ENCODE results near the gene AGR3.

Gene AGR3

GRCh38 chr7:16838891-16839290, 42.9 kb downstream of the AGR3 start:
- H3K4me3 ChIP-seq (ENCODE audit: low read depth, low read length), result no peak overlapping the region
- no peak for TF ChIP-seq POLR2A (IDR thresholded peaks at IDR 0.05; ENCODE audit: extremely low read depth, insufficient read length)
- TF ChIP-seq MYC (IDR thresholded peaks at IDR 0.05; ENCODE audit: low read depth, low read length), result no peak
- TF ChIP-seq, protein P1, sequence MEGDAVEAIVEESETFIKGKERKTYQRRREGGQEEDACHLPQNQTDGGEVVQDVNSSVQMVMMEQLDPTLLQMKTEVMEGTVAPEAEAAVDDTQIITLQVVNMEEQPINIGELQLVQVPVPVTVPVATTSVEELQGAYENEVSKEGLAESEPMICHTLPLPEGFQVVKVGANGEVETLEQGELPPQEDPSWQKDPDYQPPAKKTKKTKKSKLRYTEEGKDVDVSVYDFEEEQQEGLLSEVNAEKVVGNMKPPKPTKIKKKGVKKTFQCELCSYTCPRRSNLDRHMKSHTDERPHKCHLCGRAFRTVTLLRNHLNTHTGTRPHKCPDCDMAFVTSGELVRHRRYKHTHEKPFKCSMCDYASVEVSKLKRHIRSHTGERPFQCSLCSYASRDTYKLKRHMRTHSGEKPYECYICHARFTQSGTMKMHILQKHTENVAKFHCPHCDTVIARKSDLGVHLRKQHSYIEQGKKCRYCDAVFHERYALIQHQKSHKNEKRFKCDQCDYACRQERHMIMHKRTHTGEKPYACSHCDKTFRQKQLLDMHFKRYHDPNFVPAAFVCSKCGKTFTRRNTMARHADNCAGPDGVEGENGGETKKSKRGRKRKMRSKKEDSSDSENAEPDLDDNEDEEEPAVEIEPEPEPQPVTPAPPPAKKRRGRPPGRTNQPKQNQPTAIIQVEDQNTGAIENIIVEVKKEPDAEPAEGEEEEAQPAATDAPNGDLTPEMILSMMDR (IDR thresholded peaks at IDR 0.05; ENCODE audit: low read depth, low read length), result no peak
- no peak for TF ChIP-seq MAX (IDR thresholded peaks at IDR 0.05; ENCODE audit: low read depth, low read length)
- no peak for DNase-seq (ENCODE audit: low read depth)

- no peak for DNase-seq (ENCODE audit: low read depth)
- TF ChIP-seq, protein P1 (IDR thresholded peaks at IDR 0.05; ENCODE audit: low read depth, low read length), result no peak
- no peak for TF ChIP-seq MAX (IDR thresholded peaks at IDR 0.05; ENCODE audit: low read depth, low read length)
- no peak for TF ChIP-seq MYC (IDR thresholded peaks at IDR 0.05; ENCODE audit: low read depth, low read length)
- TF ChIP-seq POLR2A (IDR thresholded peaks at IDR 0.05; ENCODE audit: extremely low read depth, insufficient read length), result no peak
- H3K4me3 ChIP-seq (ENCODE audit: low read depth, low read length), result no peak overlapping the region
Observed at GRCh38 chr7:16838386-16838785, 43.4 kb downstream of the AGR3 start.

DNA sequence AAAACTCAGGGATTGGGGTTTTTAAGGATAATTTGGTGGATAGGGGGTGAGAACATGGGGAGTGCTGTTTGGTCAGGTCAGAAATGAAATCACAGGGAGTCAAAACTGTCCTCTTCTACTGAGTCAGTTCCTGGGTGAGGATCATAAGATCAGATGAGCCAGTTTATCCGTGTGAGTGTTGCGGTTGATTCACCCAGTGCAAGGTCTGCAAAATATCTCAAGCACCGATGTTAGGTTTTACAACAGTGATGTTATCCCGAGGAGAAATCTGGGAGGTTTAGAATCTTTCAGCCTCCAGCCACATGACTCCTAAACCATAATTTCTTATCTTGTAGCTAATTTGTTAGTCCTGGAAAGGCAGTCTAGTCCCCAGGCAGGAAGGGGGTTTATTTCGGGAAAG, 45.3 kb downstream of the AGR3 start:
- TF ChIP-seq POLR2A (IDR thresholded peaks at IDR 0.05; ENCODE audit: extremely low read depth, insufficient read length), result no peak
- TF ChIP-seq, protein P1 (IDR thresholded peaks at IDR 0.05; ENCODE audit: low read depth, low read length), result no peak
- TF ChIP-seq MAX (IDR thresholded peaks at IDR 0.05; ENCODE audit: low read depth, low read length), result no peak
- TF ChIP-seq MYC (IDR thresholded peaks at IDR 0.05; ENCODE audit: low read depth, low read length), result no peak
- H3K4me3 ChIP-seq (ENCODE audit: low read depth, low read length), result no peak overlapping the region
- DNase-seq (ENCODE audit: low read depth), result no peak

DNA sequence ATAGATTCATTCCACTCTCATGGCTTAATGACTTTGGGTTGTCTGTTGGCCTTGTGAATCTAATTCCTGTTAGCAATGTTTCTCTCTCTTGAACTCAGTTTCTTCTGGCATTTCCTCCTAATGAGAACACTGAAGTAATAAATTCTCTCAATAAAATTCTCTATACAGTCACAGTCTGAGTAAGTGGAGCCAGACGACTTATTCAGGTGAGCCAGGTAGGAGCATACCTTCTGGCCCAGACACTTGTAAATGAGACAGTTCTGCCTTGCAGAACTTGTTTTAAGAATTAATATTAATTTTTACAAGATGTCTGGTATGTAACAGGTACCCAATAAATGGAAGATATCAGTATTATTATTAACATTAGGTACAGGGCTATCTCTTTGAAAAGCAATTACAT, 48.4 kb downstream of the AGR3 start:
- no peak for DNase-seq (ENCODE audit: low read depth)
- H3K4me3 ChIP-seq (ENCODE audit: low read depth, low read length), result no peak overlapping the region
- no peak for TF ChIP-seq MYC (IDR thresholded peaks at IDR 0.05; ENCODE audit: low read depth, low read length)
- TF ChIP-seq MAX (IDR thresholded peaks at IDR 0.05; ENCODE audit: low read depth, low read length), result no peak
- TF ChIP-seq, protein P1 (IDR thresholded peaks at IDR 0.05; ENCODE audit: low read depth, low read length), result no peak
- no peak for TF ChIP-seq POLR2A (IDR thresholded peaks at IDR 0.05; ENCODE audit: extremely low read depth, insufficient read length)

DNA sequence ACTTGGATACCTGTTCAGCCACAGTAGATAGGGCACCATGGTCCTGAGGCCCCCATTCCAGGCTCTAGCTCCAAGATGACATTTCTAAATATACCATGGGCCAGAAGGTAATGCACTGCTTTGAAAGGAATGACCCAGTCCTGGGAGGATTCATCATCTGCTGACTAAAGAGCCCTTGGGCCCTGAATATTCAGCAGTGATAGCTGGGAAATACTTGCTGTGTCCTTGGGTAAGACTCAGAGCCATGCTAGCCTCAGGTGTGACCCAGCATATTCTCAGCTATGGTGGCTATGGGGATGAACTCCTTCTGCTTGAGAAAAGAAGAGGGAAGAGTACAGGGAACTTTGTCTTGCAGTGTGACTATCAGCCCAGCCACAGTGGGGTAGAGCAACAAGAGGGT, 55.7 kb downstream of the AGR3 start:
- TF ChIP-seq MAX (IDR thresholded peaks at IDR 0.05; ENCODE audit: low read depth, low read length) (no peak), MYC (IDR thresholded peaks at IDR 0.05; ENCODE audit: low read depth, low read length) (no peak), POLR2A (IDR thresholded peaks at IDR 0.05; ENCODE audit: extremely low read depth, insufficient read length) (no peak)
- TF ChIP-seq, protein P1 (IDR thresholded peaks at IDR 0.05; ENCODE audit: low read depth, low read length), result no peak
- H3K4me3 ChIP-seq (ENCODE audit: low read depth, low read length), result no peak overlapping the region
- DNase-seq (ENCODE audit: low read depth), result no peak

DNA sequence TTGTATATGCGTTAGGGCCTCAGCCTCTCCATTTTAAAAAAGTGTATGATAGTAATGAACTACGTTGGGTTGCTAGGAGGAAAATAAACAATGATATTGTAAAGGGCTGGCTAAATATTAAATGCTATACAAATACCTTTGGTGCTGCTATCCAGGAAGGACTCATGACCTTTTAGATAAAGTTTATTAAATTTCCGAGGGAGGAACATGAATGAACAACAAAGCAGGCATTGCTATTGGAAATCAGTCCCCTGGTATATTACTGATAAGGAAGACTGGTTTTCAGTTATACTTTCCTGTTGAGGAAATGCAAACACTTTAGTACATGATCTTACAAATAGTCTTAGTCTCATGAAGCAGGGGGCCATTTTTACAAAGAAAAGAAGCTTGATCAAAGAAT, 59.8 kb downstream of the AGR3 start:
- H3K4me3 ChIP-seq (ENCODE audit: low read depth, low read length), result no peak overlapping the region
- TF ChIP-seq MAX (IDR thresholded peaks at IDR 0.05; ENCODE audit: low read depth, low read length), result no peak
- TF ChIP-seq, protein P1 (IDR thresholded peaks at IDR 0.05; ENCODE audit: low read depth, low read length), result no peak
- no peak for TF ChIP-seq POLR2A (IDR thresholded peaks at IDR 0.05; ENCODE audit: extremely low read depth, insufficient read length)
- no peak for TF ChIP-seq MYC (IDR thresholded peaks at IDR 0.05; ENCODE audit: low read depth, low read length)
- no peak for DNase-seq (ENCODE audit: low read depth)
